ENCODE measurements around the gene PCSK1.

DNA sequence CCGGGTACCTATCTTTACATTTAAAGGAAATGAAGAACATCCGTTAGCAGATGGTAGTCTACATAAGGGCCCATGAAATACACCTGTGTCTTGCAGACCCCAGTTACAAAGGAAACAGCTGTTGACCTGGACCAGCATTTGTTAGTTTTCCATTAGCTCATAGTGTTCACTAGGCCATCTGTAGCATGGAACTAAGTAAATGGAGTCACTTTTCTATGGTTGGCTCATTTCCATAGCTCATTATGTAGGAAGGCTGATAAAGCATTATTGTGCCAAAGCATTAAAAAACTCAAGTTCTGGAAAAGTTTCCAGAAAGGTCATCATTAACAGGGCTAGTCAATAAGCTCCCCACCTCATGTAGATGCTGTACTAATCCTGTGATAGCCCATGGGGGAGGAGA, 62.1 kb downstream of the PCSK1 start:
- TF ChIP-seq BHLHE40 (IDR thresholded peaks at IDR 0.05; ENCODE audit: borderline replicate concordance) (no peak), SUZ12 (IDR thresholded peaks at IDR 0.05) (no peak)
